Activated T-helper 1 cell treated with Interleukin-2 at 50 U/mL for 16 hours (primary cell): ENCODE measurements around the gene SEMA4F.
"Not testable (repeated sequence)": the region's sequence is repeated elsewhere in the genome, so short reads cannot be mapped to it uniquely, and the experiment has no call there.

Experiments used
- DNase-seq: peaks from one replicate; pipeline ENCODE4 v3.0.0-alpha.2; 2020; ENCODE audit warnings: low read depth

Gene SEMA4F

GRCh38 chr2:74653985-74654882, at the start of gene SEMA4F:
SEMA4F (plus strand) TSS chr2:74654247; CDS start chr2:74654377, 130 bp downstream.
- DNase-seq: peak; percentile 88

GRCh38 chr2:74606927-74607326, 47.1 kb upstream of the SEMA4F start:
- no peak for DNase-seq

GRCh38 chr2:74617122-74617521, 36.9 kb upstream of the SEMA4F start:
- DNase-seq: no peak

- DNase-seq: no peak
Measured at GRCh38 chr2:74618410-74619083, 35.5 kb upstream of the SEMA4F start.

- no peak for DNase-seq
Measured at GRCh38 chr2:74619651-74620297, 34.3 kb upstream of the SEMA4F start.

- no peak for DNase-seq
Measured at GRCh38 chr2:74620671-74621070, 33.4 kb upstream of the SEMA4F start.

- no peak for DNase-seq
Measured at GRCh38 chr2:74625658-74626425, 28.2 kb upstream of the SEMA4F start.

- DNase-seq: no peak
Measured at GRCh38 chr2:74628538-74629105, 25.4 kb upstream of the SEMA4F start.

- DNase-seq: not testable (repeated sequence)
Measured at GRCh38 chr2:74630454-74630853, 23.6 kb upstream of the SEMA4F start.

- DNase-seq: no peak
Measured at GRCh38 chr2:74632209-74632938, 21.7 kb upstream of the SEMA4F start.

GRCh38 chr2:74632939-74633312, 21.1 kb upstream of the SEMA4F start:
- DNase-seq: no peak

- no peak for DNase-seq
Measured at GRCh38 chr2:74639550-74639949, 14.5 kb upstream of the SEMA4F start.

- DNase-seq: no peak
Measured at GRCh38 chr2:74645344-74645743, 8.7 kb upstream of the SEMA4F start.

- no peak for DNase-seq
Measured at GRCh38 chr2:74646201-74646600, 7.8 kb upstream of the SEMA4F start.

GRCh38 chr2:74646834-74647482, 7.1 kb upstream of the SEMA4F start:
- no peak for DNase-seq

GRCh38 chr2:74648009-74648443, 6.0 kb upstream of the SEMA4F start, which contains the start of gene M1AP:
M1AP (minus strand) TSS chr2:74648330; CDS start chr2:74640275, 8,055 bp downstream.
- DNase-seq: no peak

- no peak for DNase-seq
Measured at GRCh38 chr2:74653589-74653984, 460 bp upstream of the SEMA4F start.

GRCh38 chr2:74655579-74655978, 1.5 kb downstream of the SEMA4F start:
- DNase-seq: no peak

- no peak for DNase-seq
Measured at GRCh38 chr2:74658516-74658915, 4.5 kb downstream of the SEMA4F start.

GRCh38 chr2:74659462-74659861, 5.4 kb downstream of the SEMA4F start:
- no peak for DNase-seq
